Lower lobe of right lung (tissue), 2 donors: Measurements from ENCODE around the gene GNA12. TPM values are rescaled to one million over a fixed set of nuclear protein-coding genes. Genes with fewer than 3 reads are reported as not detected.
"Not testable (repeated sequence)": the region's sequence is repeated elsewhere in the genome, so short reads cannot be mapped to it uniquely, and the experiment has no call there.

Experiments
- ATAC-seq, 2 donors: fragments of 200-7000 bp; cut with Tn5 transposase; one replicate each; pipeline ENCODE4 v1.9.1; 2020 to 2022; ENCODE audit warnings: mild to moderate bottlenecking in 2 of 2, moderate library complexity in 2 of 2
- DNase-seq: peaks from one replicate; pipeline ENCODE4 v3.0.0-alpha.2; 2020
- H3K27ac ChIP-seq: fragments of 200-600 bp; one replicate; pipeline ENCODE4 v1.8.0; 2022
- H3K27me3 ChIP-seq: fragments of 200-600 bp; one replicate; pipeline ENCODE4 v1.8.0; 2022; ENCODE audit warnings: low read depth
- H3K36me3 ChIP-seq: fragments of 200-600 bp; one replicate; pipeline ENCODE4 v1.8.0; 2022; ENCODE audit warnings: mild to moderate bottlenecking
- H3K4me1 ChIP-seq: fragments of 200-600 bp; one replicate; pipeline ENCODE4 v1.8.0; 2022
- H3K4me3 ChIP-seq: fragments of 200-600 bp; one replicate; pipeline ENCODE4 v1.8.0; 2022; ENCODE audit warnings: mild to moderate bottlenecking
- H3K9me3 ChIP-seq: fragments of 200-600 bp; one replicate; pipeline ENCODE4 v1.8.0; 2022
- CTCF ChIP-seq: fragments of 200-600 bp; IDR thresholded peaks from one replicate; pipeline ENCODE4 v1.8.0; 2022; ENCODE audit warnings: antibody characterized with exemption, mild to moderate bottlenecking
- intact Hi-C: fragments of 100-400 bp; cut with DNase I; formaldehyde crosslinking; loops from one replicate; pipeline ENCODE4 v1.11.0; 2022
- total RNA-seq: library from RNA; stranded (reverse); fragmentation: NEBNext Ultra II Directional; extraction: Animal tissue kit (Norgen Biotek cat#: 25700); gene quantifications from one replicate; pipeline ENCODE4 v1.2.1, GENCODE V29; 2021
- donor health status: DM: no; HTN: yes; CAD: no; lungs with severe emphysema.

Gene GNA12
- total RNA-seq, 1 donor from 2014 or later: 41.6 TPM

- ATAC-seq: peak in 1 of 2 donors; percentile 25
- peak overlapping the region; percentile 34 for H3K27ac ChIP-seq
- DNase-seq: no peak
These were observed 114.0 kb downstream of the GNA12 start for GRCh38 chr7:2729893-2730716.

GRCh38 chr7:2729031-2729892 is 114.8 kb downstream of the GNA12 start:
- peaks cover 37% of the 10 kb centered on the region for H3K4me1 ChIP-seq
- H3K9me3 ChIP-seq: no peaks in the 10 kb centered on the region
- no peak overlapping the region for H3K4me3 ChIP-seq
- no peak for DNase-seq
- peak in 1 of 2 donors; percentile 5 for ATAC-seq
- peaks cover 30% of the 10 kb centered on the region for H3K36me3 ChIP-seq
- no peak for TF ChIP-seq CTCF
- H3K27ac ChIP-seq: peak overlapping the region; percentile 34
- no peaks in the 10 kb centered on the region for H3K27me3 ChIP-seq
- intact Hi-C loops: no loop called here

More at GRCh38 chr7:2729893-2730716, 114.0 kb downstream of the GNA12 start:
- Histone ChIP-seq H3K9me3 (no peaks in the 10 kb centered on the region), H3K36me3 (peaks cover 30% of the 10 kb centered on the region), H3K4me3 (no peak overlapping the region), H3K4me1 (peaks cover 45% of the 10 kb centered on the region), H3K27me3 (no peaks in the 10 kb centered on the region)
- TF ChIP-seq CTCF: no peak
- intact Hi-C loops: no loop called here

- TF ChIP-seq CTCF: no peak
- Histone ChIP-seq H3K4me1 (peaks cover 29% of the 10 kb centered on the region), H3K9me3 (no peaks in the 10 kb centered on the region), H3K27ac (peak overlapping the region; percentile 34), H3K27me3 (no peaks in the 10 kb centered on the region), H3K36me3 (peaks cover 30% of the 10 kb centered on the region), H3K4me3 (no peak overlapping the region)
- DNase-seq: peak; percentile 52
- peak; percentile 15 to 32 for ATAC-seq
- intact Hi-C loops: no loop called here
These were observed 115.6 kb downstream of the GNA12 start for GRCh38 chr7:2728316-2729030.

GRCh38 chr7:2727206-2727605 is 116.9 kb downstream of the GNA12 start:
- H3K27me3 ChIP-seq, H3K9me3 ChIP-seq, H3K4me3 ChIP-seq, H3K27ac ChIP-seq, intact Hi-C loops, ATAC-seq: not testable (repeated sequence)
- peaks cover 26% of the 10 kb centered on the region for H3K4me1 ChIP-seq
- peaks cover 36% of the 10 kb centered on the region for H3K36me3 ChIP-seq
- peak; percentile 18 for DNase-seq

- ATAC-seq (no peak), DNase-seq (peak; percentile 22)
- intact Hi-C loops: no loop called here
- peaks cover 26% of the 10 kb centered on the region for H3K4me1 ChIP-seq
- no peak for TF ChIP-seq CTCF
- no peak overlapping the region for H3K27ac ChIP-seq
- no peaks in the 10 kb centered on the region for H3K9me3 ChIP-seq
- no peaks in the 10 kb centered on the region for H3K27me3 ChIP-seq
- H3K4me3 ChIP-seq: no peak overlapping the region
- H3K36me3 ChIP-seq: peaks cover 36% of the 10 kb centered on the region
These were observed 117.6 kb downstream of the GNA12 start for GRCh38 chr7:2726316-2727018.
